Right lung (tissue), 5 donors: ENCODE measurements around the gene MZT2B. TPM values are rescaled to one million over a fixed set of nuclear protein-coding genes. Genes with fewer than 3 reads are reported as not detected.
"Not testable (repeated sequence)": the region's sequence is repeated elsewhere in the genome, so short reads cannot be mapped to it uniquely, and the experiment has no call there.

ENCODE experiments used
- DNase-seq, 2 donors: peaks; one replicate each; pipeline ENCODE4 v3.0.0-alpha.2; 2013
- polyA plus RNA-seq, 5 donors: library from polyadenylated mRNA; unstranded; fragments of 120-200 nt; gene quantifications; one replicate each; pipeline versions ENCODE4 v1.2.1 to v1.2.3, GENCODE V29; 2013; ENCODE audit warnings: inconsistent platforms in 1 of 5, low replicate concordance in 1 of 5; ENCODE audit not compliant: insufficient read length in 5 of 5, insufficient read depth in 1 of 5

The MZT2B gene
- polyA plus RNA-seq, 5 donors, result 69.0 to 209 (median 103) TPM

DNA sequence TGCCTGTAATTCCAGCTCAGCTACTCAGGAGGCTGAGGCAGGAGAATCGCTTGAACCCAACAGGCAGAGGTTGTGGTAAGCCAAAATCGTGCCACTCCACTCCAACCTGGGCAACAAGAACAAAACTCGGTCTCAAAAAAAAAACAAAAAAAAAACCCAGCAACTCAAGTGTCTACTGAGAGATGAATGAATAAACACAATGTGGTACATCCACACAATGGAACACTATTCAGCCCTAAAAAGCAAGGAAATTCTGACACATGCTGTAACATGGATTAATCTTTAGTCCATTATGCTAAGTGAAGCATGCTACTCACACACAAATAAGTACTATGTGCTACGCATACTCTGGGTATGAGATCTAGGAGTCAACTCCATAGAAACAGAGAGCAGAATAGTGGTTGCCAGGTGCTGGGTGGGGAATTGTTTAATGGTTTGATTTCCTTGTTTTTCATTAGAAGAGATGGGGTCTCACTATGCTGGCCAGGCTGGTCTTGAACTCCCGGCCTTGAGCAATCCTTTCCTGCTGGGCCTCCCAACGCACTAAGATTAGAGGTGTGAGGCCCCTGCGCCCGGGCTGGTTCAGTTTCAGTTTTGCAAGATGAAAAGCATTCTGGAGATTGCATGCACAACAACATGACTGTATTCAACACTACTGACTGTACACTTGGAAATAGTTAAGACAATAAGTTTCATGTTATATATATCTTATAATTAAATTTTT is 16.6 kb upstream of the MZT2B start:
- DNase-seq, result no peak

DNA sequence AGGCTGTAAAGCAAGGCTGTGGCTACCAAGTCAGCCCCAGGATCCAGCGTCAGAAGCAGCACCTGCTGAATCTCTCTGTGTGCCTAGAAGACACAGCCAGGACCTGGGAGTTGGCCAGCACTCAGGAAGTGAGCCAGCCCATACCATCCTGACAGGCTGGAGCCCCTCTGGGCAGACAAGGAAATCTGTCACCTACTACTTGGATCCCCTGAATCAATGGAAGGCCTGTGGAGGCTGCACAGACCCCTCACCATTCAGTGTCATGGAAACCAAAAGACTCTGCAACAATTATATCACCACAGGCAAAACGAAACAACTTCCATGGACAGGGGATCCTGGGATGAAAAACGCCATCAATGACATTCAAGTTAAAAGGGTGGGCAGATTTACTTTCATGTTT is 15.5 kb upstream of the MZT2B start:
- not testable (repeated sequence) for DNase-seq

DNA sequence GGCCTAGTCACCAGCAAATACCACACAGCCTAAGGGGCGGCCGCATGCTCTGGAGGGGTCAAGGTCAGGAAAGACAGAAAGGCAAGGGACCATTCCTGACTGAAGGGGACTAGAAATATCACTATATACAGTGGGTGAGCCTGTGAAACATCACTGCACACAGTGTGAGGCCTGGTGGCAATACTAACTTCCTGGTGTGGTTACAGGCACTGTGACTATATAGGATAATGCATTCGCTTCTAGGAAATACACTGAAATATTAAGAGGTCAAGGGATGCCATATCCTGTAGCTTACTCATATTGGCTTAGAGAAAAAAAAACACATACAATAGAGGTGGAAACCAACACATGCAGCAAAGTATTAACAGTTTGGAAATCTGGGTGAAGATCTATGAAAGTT is 12.9 kb upstream of the MZT2B start:
- DNase-seq, result not testable (repeated sequence)

DNA sequence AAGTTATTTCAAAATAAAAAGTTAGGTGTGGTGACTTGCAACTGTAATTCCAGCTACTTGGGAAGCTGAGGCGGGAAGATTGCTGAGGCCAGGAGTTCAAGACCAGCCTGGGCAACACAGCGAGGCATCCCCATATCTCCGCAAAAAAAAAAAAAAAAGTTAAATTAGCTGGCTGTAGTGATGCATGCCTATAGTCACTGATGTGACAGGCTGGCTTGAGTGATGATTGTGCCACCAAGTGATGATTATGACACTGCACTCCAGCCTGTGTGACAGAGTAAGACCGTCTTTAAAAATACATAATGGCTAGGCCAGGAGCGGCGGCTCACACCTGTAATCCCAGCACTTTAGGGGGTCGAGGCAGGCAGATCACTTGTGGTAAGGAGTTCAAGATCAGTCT is 12.2 kb upstream of the MZT2B start:
- no peak for DNase-seq

DNA sequence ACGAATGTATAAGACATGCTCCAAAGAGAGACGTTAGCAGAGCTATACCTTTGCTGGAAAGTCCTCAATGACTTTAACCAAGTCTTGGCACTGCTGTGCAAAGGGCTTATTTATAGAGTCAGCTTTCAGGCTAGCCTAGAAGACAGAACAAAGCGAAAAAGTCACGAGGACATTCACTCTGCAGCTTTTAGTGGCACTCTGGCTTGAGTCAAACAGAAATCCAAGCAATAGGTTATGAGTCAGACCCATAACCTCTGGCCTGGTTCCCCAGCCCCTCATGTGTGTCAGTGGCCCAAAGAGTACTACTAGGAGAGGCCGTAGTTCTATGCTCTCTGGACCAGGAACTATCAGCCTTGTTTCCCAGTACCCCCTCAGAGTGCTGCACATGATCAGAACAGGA is 7.2 kb upstream of the MZT2B start:
- not testable (repeated sequence) for DNase-seq

GRCh38 chr2:130180404-130181324 is 1.4 kb upstream of the MZT2B start:
- DNase-seq, result not testable (repeated sequence)

DNA sequence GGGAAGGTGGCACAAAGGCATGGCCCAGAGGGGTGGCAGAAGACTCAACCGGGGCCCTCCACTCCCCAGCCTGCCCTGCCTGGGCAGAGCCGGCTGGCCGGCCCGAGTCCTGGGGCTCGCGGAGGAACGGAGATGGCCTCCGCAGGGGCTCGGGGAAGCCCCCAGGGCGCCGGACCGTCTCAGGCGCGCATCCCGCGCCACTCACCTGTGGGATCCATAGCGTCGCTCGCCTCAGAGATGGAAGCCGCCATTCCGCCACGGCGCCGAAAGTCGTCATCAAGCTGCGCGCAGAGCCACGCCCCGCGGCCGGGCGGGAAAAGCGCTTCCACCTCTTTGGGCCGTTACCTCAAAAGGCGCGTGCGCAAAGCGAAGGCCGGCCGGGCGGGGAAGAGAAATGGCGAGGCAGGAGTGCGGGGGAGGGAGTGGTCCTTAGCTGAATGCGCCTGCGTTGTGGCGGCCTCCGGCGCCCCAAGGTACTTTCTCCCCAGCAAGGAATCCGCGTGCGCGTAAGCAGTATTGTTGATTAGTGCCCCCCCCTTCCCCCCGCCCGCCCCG is 660 bp upstream of the MZT2B start, which contains the start of gene SMPD4:
TSS of gene SMPD4 (minus strand) at position 278 of the 555 bp plus-strand sequence. CDS start 5,010 bp downstream, outside the sequence.
- peak; percentile 94 to 95 for DNase-seq

DNA sequence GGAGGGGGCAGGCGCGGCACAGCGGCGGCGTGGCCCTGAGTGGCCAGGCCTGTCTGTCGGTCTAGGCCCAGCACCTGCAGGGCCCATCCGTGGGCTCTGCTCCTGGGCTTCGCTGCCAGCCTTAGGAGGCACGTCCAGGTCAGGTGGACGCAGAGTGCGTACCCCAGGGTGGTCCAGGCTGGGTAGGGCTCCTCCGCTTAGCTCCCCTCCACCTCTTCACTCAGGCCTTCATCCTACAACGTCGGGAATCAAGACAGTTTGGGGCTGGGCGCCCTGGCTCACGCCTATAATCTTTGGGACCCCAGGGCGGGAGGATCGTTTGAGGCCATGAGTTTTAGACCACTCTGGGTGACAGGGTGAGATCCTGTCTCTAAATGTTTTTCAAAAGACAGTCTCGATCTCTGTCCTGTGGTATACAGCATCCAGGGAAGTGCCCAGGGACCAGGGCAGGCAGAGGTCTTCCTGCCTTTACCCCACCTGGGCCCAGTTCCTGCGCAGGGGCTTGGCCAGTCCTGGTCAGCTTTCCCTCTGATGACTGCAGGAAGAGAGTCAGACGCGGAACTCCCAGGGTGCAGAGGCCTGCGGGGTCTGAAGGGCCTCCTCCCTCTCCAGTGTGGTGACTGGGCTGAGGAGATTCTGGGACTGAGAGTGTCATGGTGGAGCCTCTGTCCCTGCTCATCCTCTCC is 907 bp downstream of the MZT2B start:
- not testable (repeated sequence) for DNase-seq

GRCh38 chr2:130183512-130184373 is 1.7 kb downstream of the MZT2B start:
- no peak for DNase-seq

GRCh38 chr2:130185436-130185835 is 3.4 kb downstream of the MZT2B start:
- DNase-seq, result no peak

- DNase-seq, result no peak
These were observed 3.8 kb downstream of the MZT2B start for GRCh38 chr2:130185896-130186295.

GRCh38 chr2:130186391-130186790 is 4.3 kb downstream of the MZT2B start:
- no peak for DNase-seq

GRCh38 chr2:130187268-130187667 is 5.2 kb downstream of the MZT2B start:
- DNase-seq, result no peak

GRCh38 chr2:130187859-130188792 is 6.1 kb downstream of the MZT2B start:
- not testable (repeated sequence) for DNase-seq

DNA sequence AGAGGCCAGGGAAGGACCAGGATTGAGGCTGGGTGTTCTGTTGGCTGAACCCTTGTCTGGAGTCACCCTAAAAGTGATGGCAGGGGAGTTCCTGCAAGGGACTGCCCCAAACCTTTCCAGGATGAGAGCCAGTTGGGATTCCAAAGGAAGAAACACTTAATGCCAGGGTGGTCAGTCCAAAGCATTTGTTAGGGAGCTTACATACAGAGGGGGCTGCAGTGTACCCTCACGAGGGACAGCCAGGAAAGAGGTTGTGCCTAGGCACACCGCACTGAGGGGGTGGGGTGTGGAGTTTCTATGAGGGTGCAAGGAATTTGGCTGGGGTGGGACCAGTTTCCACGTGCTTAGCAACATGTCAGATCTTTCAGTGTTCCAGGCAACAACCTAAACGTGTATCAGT is 6.9 kb downstream of the MZT2B start:
- DNase-seq, result not testable (repeated sequence)

DNA sequence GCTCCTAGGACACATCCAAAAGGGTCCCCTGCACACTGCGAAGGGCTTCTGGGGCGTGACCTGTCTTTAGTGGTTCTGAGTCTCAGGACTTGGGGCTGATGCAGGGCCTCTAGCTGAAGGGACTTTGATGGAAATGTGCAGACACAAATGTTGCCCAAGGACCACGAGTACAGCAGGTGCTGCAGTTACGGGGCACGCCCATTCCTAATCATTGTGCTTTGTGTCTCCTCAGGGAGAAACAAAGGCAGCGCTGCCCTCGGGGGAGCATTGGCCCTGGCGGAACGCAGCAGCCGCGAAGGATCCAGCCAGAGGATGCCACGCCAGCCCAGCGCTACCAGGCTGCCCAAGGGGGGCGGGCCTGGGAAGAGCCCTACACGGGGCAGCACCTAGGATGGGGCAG is 8.2 kb downstream of the MZT2B start:
- DNase-seq, result no peak

GRCh38 chr2:130191319-130191718 is 9.3 kb downstream of the MZT2B start:
- DNase-seq, result not testable (repeated sequence)

- DNase-seq, result not testable (repeated sequence)
These were observed 10.4 kb downstream of the MZT2B start for GRCh38 chr2:130192451-130192850.

GRCh38 chr2:130193824-130194223 is 11.8 kb downstream of the MZT2B start:
- DNase-seq, result not testable (repeated sequence)
